ENCODE measurements around the gene PLEKHH3.

The PLEKHH3 gene, protein sequence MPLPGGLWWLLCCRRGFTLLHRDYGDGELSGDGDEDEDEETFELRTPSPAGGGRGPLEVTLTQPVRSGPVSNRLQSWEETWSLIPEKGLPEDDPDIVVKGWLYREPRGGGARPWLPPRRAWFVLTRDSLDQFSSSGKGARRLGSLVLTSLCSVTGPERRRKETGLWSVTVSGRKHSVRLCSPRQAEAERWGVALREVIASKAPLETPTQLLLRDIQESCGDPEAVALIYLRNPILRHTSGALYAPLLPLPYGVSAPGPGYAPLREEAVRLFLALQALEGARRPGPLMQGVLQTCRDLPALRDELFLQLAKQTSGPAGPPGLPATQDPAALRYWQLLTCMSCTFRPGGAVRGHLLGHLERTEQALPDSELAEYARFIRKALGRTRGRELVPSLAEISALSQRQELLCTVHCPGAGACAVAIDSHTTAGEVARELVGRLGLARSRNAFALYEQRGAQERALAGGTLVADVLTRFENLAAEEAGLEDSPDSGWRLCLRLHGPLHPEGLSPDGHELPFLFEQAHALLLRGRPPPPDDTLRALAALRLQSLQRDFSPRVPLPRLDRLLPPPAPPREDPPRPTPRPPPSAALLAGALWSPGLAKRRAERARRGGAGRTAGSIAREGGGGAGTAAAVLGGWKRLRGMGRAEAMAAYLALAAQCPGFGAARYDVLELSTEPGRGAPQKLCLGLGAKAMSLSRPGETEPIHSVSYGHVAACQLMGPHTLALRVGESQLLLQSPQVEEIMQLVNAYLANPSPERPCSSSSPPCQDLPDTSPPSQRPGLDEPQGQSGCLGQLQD

GRCh38 chr17:42676424-42677011 is at the start of gene PLEKHH3:
Gene PLEKHH3, minus strand, starts transcription at chr17:42676994. Its CDS starts 431 bp downstream, at chr17:42676563.
- DNase-seq (ENCODE audit: insufficient read length, low spot score) (no peak), FAIRE-seq (no peak)
- TF ChIP-seq POLR2A (IDR thresholded peaks at IDR 0.05; ENCODE audit: low read depth, low read length) = peak; percentile 89

DNA sequence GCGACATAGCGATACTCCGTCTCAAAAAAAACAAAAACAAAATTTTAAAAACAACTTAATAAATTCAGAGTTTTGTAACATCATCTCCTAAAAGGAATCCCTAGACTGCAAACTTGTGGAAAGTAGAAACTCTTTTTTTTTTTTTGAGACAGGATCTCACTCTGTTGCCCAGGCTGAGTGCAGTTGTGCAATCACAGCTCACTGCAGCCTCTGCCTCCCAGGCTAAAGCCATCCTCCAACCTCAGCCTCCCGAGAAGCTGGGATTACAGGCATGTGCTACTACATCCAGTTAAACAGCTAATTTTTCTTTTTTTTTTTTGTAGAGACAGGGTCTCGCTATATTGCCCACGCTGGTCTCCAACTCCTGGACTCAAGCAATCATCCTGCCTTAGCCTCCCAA is 48.3 kb upstream of the PLEKHH3 start:
- no peak for DNase-seq (ENCODE audit: insufficient read length, low spot score)
- TF ChIP-seq POLR2A (IDR thresholded peaks at IDR 0.05; ENCODE audit: low read depth, low read length) = no peak
- no peak for FAIRE-seq

DNA sequence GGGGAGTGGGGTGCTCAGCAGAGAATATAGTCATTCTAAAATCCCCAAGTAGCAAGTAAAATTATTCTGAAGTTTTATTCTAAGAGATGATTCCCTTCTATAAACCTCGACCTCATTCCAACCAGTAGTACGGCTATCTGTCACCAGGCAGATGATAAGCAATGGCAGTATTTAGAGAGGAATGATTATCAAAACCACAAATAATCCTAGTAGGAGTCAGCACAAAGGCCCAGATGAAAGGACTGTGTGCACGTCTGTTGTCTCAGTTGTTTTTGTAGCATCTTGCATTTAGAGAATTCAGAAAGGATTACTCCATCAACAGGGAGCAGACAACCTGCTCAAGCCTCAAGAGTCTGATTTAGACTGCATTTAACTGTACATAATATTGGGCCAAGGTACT is 46.8 kb upstream of the PLEKHH3 start:
- DNase-seq (ENCODE audit: insufficient read length, low spot score) = no peak
- no peak for TF ChIP-seq POLR2A (IDR thresholded peaks at IDR 0.05; ENCODE audit: low read depth, low read length)
- no peak for FAIRE-seq

DNA sequence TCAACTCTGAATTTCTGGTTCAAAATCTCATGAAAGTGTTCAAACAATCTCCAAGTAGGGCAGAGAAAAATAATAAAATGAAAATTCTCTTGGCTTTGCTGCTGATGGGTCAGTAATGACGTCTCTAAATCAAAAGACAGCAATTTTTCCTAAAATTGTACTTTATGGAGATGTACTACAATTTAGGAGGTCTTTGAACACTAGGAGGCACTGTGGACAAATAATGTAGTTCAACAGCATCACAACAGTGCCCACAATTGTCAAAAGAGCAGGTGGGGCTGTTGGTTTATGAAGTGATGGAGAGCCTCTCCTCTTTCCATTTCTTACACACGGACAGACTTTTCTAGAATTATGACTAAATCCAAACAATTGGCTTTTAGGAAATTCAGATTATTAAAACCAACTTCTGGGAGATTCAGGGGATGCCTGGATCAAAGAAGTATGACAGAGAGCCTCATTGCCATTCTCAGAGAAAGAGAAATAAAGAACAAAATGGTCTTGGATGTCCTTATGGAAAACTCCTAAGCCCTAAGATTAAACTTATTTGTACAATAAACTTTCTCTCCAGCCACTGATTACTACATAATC is 44.3 kb upstream of the PLEKHH3 start:
- DNase-seq (ENCODE audit: insufficient read length, low spot score) = peak; percentile 32
- peak; percentile 11 for FAIRE-seq
- TF ChIP-seq POLR2A (IDR thresholded peaks at IDR 0.05; ENCODE audit: low read depth, low read length) = no peak

GRCh38 chr17:42709561-42709960 is 32.8 kb upstream of the PLEKHH3 start:
- no peak for TF ChIP-seq POLR2A (IDR thresholded peaks at IDR 0.05; ENCODE audit: low read depth, low read length)
- FAIRE-seq (no peak), DNase-seq (ENCODE audit: insufficient read length, low spot score) (no peak)

- FAIRE-seq = no peak
- no peak for TF ChIP-seq POLR2A (IDR thresholded peaks at IDR 0.05; ENCODE audit: low read depth, low read length)
- DNase-seq (ENCODE audit: insufficient read length, low spot score) = no peak
Measured at GRCh38 chr17:42708588-42708987, 31.8 kb upstream of the PLEKHH3 start.

DNA sequence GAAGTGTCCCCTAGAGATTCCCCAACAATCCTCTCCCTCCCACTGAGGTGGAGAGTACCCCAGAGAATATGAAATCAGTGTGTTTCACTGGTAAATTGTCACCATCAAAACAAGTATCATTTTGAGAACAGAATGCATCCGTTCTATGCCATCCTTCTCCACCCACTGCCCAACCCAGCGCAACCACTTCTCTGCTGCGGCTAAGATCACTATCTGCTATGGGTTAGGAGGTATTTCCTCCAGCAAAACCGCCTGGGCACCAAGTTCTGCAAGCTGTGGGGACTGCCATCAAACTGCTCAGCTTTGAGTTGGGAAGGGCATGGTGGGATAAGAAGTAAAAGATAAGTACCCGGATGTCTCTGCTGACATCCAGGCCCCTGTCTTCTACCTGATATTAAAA is 29.9 kb upstream of the PLEKHH3 start:
- DNase-seq (ENCODE audit: insufficient read length, low spot score) (no peak), FAIRE-seq (no peak)
- no peak for TF ChIP-seq POLR2A (IDR thresholded peaks at IDR 0.05; ENCODE audit: low read depth, low read length)

DNA sequence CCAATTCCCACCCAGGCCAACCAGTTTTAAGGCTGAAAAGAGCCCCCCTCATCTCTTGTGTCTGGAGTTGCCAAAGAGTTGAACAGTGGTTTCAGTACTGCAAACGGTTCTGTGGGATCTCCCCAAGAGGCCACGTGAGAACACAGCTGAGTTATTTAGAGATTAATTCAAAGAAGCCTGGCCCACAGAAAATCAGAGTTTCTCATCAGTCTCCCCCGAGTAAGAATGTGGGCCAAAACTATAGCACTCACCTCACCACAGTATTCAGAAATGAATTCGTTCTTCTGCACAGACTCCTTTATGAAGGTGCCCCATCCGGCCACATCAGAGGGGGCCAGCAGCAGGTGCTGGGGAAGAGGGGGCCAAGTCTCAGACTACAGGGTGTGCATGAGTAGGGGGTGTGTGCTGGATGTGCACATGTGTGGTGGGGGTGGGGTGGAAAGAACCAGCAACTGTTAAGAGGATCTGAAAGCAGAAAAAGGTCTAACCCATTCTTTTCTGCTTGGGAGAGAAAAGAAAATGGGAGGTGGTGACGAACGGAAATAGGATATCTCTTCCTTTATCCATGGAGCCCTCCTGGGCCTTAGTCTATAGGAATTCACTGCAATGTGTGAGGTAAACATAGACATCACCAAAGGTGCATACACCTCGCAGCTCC is 28.2 kb upstream of the PLEKHH3 start:
- DNase-seq (ENCODE audit: insufficient read length, low spot score) = no peak
- no peak for FAIRE-seq
- TF ChIP-seq POLR2A (IDR thresholded peaks at IDR 0.05; ENCODE audit: low read depth, low read length) = no peak

DNA sequence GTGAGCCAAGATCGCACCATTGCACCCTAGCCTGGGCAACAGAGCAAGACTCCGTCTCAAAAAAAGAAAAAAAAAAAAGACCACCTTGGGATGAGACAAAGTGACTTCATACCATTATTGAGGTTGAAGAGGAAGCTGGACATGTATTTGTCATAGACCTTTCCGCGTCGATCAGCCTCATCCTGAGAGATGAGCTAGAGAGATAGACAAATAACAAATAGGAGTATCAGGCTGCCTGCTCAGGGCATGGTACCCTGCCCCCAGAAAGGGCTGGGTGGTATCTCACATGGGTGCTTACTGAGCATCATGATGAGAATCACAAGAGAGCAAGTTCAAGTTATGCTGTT is 27.7 kb upstream of the PLEKHH3 start:
- TF ChIP-seq POLR2A (IDR thresholded peaks at IDR 0.05; ENCODE audit: low read depth, low read length) = no peak
- DNase-seq (ENCODE audit: insufficient read length, low spot score) = no peak
- FAIRE-seq = no peak

- TF ChIP-seq POLR2A (IDR thresholded peaks at IDR 0.05; ENCODE audit: low read depth, low read length) = no peak
- DNase-seq (ENCODE audit: insufficient read length, low spot score) = no peak
- no peak for FAIRE-seq
Measured at GRCh38 chr17:42702446-42702845, 25.7 kb upstream of the PLEKHH3 start.

GRCh38 chr17:42700586-42701289 is 23.9 kb upstream of the PLEKHH3 start:
- no peak for DNase-seq (ENCODE audit: insufficient read length, low spot score)
- FAIRE-seq = no peak
- TF ChIP-seq POLR2A (IDR thresholded peaks at IDR 0.05; ENCODE audit: low read depth, low read length) = no peak

GRCh38 chr17:42699415-42699740 is 22.6 kb upstream of the PLEKHH3 start:
- no peak for DNase-seq (ENCODE audit: insufficient read length, low spot score)
- no peak for FAIRE-seq
- TF ChIP-seq POLR2A (IDR thresholded peaks at IDR 0.05; ENCODE audit: low read depth, low read length) = no peak

DNA sequence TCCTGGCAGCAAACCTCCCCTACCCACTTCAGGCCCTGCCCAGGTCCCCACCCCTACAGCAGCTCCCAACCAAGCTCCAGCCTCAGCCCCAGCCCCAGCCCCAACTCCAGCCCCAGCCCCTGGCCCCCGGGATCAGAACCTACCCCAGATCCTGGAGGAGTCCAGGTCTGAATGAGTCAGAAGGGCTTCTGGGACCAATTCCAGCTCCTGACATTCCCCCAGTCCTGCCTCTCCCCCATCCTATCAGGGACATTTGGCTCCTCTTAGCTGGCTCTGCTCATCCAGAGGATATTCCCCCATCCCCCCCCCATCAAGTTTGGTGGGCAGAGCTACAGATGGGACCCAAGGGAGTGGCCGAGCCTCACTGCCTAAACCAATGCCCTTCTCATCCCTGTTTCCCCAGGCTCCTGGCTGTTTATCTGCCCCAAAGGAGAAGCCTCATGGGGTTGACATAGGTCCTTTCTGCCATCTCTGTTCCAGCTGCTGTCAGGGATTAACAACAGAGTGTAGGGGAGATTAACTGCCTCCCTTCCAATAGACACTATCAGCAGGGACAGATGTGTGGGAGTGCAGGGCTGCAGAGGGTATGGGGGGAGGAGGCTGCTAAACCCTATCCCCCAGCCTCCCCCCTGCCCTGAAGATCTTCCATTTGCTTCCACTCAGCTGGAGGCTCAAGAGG is 22.1 kb upstream of the PLEKHH3 start:
- FAIRE-seq = no peak
- peak; percentile 83 for DNase-seq (ENCODE audit: insufficient read length, low spot score)
- no peak for TF ChIP-seq POLR2A (IDR thresholded peaks at IDR 0.05; ENCODE audit: low read depth, low read length)
